HFFc6 (cell line): ENCODE results near the gene RBFOX1. TPM values are rescaled to one million over a fixed set of nuclear protein-coding genes. Genes with fewer than 3 reads are reported as not detected.

ENCODE experiments used
- DNase-seq: peaks from one replicate; pipeline ENCODE4 v3.0.0-alpha.2; 2018
- H3K27ac Mint-ChIP-seq: 2 replicates; pipeline ENCODE4 v1.8.0; 2020; ENCODE audit warnings: mild to moderate bottlenecking, mixed read lengths
- H3K27me3 Mint-ChIP-seq: 2 replicates; pipeline ENCODE4 v1.8.0; 2021; ENCODE audit warnings: mild to moderate bottlenecking, moderate library complexity, mixed read lengths; ENCODE audit not compliant: insufficient read depth
- H3K36me3 Mint-ChIP-seq: 2 replicates; pipeline ENCODE4 v1.8.0; 2021; ENCODE audit warnings: low read depth, mixed read lengths
- H3K4me1 Mint-ChIP-seq: 2 replicates; pipeline ENCODE4 v1.8.0; 2020; ENCODE audit warnings: low read depth, mixed read lengths
- H3K4me3 Mint-ChIP-seq: 2 replicates; pipeline ENCODE4 v1.8.0; 2020; ENCODE audit warnings: mild to moderate bottlenecking, moderate library complexity, mixed read lengths
- H3K9me3 Mint-ChIP-seq: 2 replicates; pipeline ENCODE4 v1.8.0; 2020; ENCODE audit warnings: mild to moderate bottlenecking, mixed read lengths
- CTCF ChIP-seq: fragments of 200-600 bp; sonication (generic); IDR thresholded peaks from 2 replicates; pipeline ENCODE4 v1.5.0; 2021; ENCODE audit warnings: antibody characterized with exemption, mild to moderate bottlenecking
- long read RNA-seq: library from polyadenylated mRNA; unstranded; transcript quantifications from one replicate; pipeline ENCODE4 v2.0.0, GENCODE V29; 2019
- total RNA-seq, 6 experiments: library from RNA; stranded (reverse); fragmentation: NEBNext Ultra II Directional; extraction: Animal tissue kit (Norgen Biotek cat#: 25700); gene quantifications; 2 replicates in 1 of 6; 3 replicates in 5 of 6; pipeline ENCODE4 v1.2.3, GENCODE V29; 2021

RBFOX1 gene
- total RNA-seq: not detected
- long read RNA-seq: 0 reads

- no peak within 1 kb of the TSS for H3K27ac Mint-ChIP-seq
- DNase-seq: no peak
- H3K9me3 Mint-ChIP-seq: peaks cover 57% of the 10 kb centered on the region
These were observed at the start of gene RBFOX1 for GRCh38 chr16:7332611-7333010. RBFOX1 (plus strand) TSS chr16:7332845.

GRCh38 chr16:7284780-7285179 lies 47.9 kb upstream of the RBFOX1 start:
- Mint-ChIP-seq H3K4me1 (no peaks in the 10 kb centered on the region), H3K9me3 (peaks cover 50% of the 10 kb centered on the region), H3K27me3 (no peaks in the 10 kb centered on the region), H3K27ac (no peak overlapping the region), H3K36me3 (no peaks in the 10 kb centered on the region), H3K4me3 (no peak overlapping the region)
- no peak for DNase-seq
- TF ChIP-seq CTCF: no peak

More at GRCh38 chr16:7332611-7333010, at the start of gene RBFOX1:
- no peaks in the 10 kb centered on the region for H3K4me1 Mint-ChIP-seq
- no peaks in the 10 kb centered on the region for H3K27me3 Mint-ChIP-seq
- no peak for TF ChIP-seq CTCF
- H3K36me3 Mint-ChIP-seq: no peaks in the 10 kb centered on the region
- H3K4me3 Mint-ChIP-seq: no peak within 1 kb of the TSS

- Mint-ChIP-seq H3K9me3 (peaks cover 44% of the 10 kb centered on the region), H3K4me3 (no peak overlapping the region), H3K27ac (no peak overlapping the region), H3K36me3 (no peaks in the 10 kb centered on the region), H3K27me3 (no peaks in the 10 kb centered on the region), H3K4me1 (no peaks in the 10 kb centered on the region)
- no peak for DNase-seq
- TF ChIP-seq CTCF: no peak
These were observed 47.1 kb upstream of the RBFOX1 start for GRCh38 chr16:7285520-7285919.

GRCh38 chr16:7289299-7289698 lies 43.3 kb upstream of the RBFOX1 start:
- no peaks in the 10 kb centered on the region for H3K27me3 Mint-ChIP-seq
- H3K27ac Mint-ChIP-seq: no peak overlapping the region
- H3K36me3 Mint-ChIP-seq: no peaks in the 10 kb centered on the region
- H3K4me1 Mint-ChIP-seq: no peaks in the 10 kb centered on the region
- H3K9me3 Mint-ChIP-seq: peaks cover 36% of the 10 kb centered on the region
- no peak overlapping the region for H3K4me3 Mint-ChIP-seq
- no peak for TF ChIP-seq CTCF
- DNase-seq: no peak

- Mint-ChIP-seq H3K36me3 (no peaks in the 10 kb centered on the region), H3K27ac (no peak overlapping the region), H3K27me3 (no peaks in the 10 kb centered on the region), H3K4me1 (no peaks in the 10 kb centered on the region), H3K9me3 (peaks cover 37% of the 10 kb centered on the region), H3K4me3 (no peak overlapping the region)
- no peak for TF ChIP-seq CTCF
- no peak for DNase-seq
These were observed 42.0 kb upstream of the RBFOX1 start for GRCh38 chr16:7290682-7291081.

GRCh38 chr16:7294020-7294419 lies 38.6 kb upstream of the RBFOX1 start:
- H3K4me3 Mint-ChIP-seq: no peak overlapping the region
- no peak for TF ChIP-seq CTCF
- H3K27me3 Mint-ChIP-seq: no peaks in the 10 kb centered on the region
- H3K36me3 Mint-ChIP-seq: no peaks in the 10 kb centered on the region
- H3K9me3 Mint-ChIP-seq: peaks cover 34% of the 10 kb centered on the region
- H3K4me1 Mint-ChIP-seq: no peaks in the 10 kb centered on the region
- H3K27ac Mint-ChIP-seq: no peak overlapping the region
- no peak for DNase-seq
